OCI-LY3 (cell line): ENCODE results near the gene MMD.

ENCODE experiments used
- H2AFZ ChIP-seq: fragments of 200-600, 300-600 bp; shearing (Covaris generic); 2 replicates; pipeline ENCODE4 v1.6.0; 2014; ENCODE audit warnings: antibody characterized with exemption, low read depth, low read length
- H3K27ac ChIP-seq: fragments of 200-600, 300-600 bp; sonication (generic); 2 replicates; pipeline ENCODE4 v1.5.1; 2014; ENCODE audit warnings: mild to moderate bottlenecking, low read length, moderate library complexity, mixed read lengths
- H3K27me3 ChIP-seq: fragments of 200-600, 300-600 bp; sonication (generic); 2 replicates; pipeline ENCODE4 v1.6.1; 2014; ENCODE audit warnings: low read depth, low read length, mixed read lengths
- H3K36me3 ChIP-seq: fragments of 200-600, 300-600 bp; sonication (generic); replicated peaks from 2 replicates; pipeline ENCODE3; 2014; ENCODE audit warnings: low read depth, low read length, mixed read lengths
- H3K4me1 ChIP-seq: fragments of 300-600, 200-600 bp; sonication (generic); 2 replicates; pipeline ENCODE4 v1.6.1; 2014; ENCODE audit warnings: low read length, mixed read lengths
- H3K4me2 ChIP-seq: fragments of 200-600, 300-600 bp; sonication (generic); 2 replicates; pipeline ENCODE4 v1.6.1; 2014; ENCODE audit warnings: low read length, mixed read lengths
- H3K4me3 ChIP-seq: fragments of 300-600, 200-600 bp; sonication (generic); 2 replicates; pipeline ENCODE4 v1.5.1; 2014; ENCODE audit warnings: antibody characterized with exemption, mild to moderate bottlenecking, low read length, moderate library complexity
- H3K79me2 ChIP-seq: fragments of 300-600, 200-600 bp; shearing (Covaris generic); 2 replicates; pipeline ENCODE4 v1.6.1; 2014; ENCODE audit warnings: mild to moderate bottlenecking, low read length, mixed read lengths
- H3K9ac ChIP-seq: fragments of 300-600, 200-600 bp; shearing (Covaris generic); 2 replicates; pipeline ENCODE4 v1.6.0; 2014; ENCODE audit warnings: mild to moderate bottlenecking, low read length, moderate library complexity
- H3K9me3 ChIP-seq: fragments of 200-600, 300-600 bp; shearing (Covaris generic); 2 replicates; pipeline ENCODE4 v1.6.1; 2014; ENCODE audit warnings: low read length, mixed read lengths; ENCODE audit not compliant: insufficient read depth
- H4K20me1 ChIP-seq: fragments of 200-600, 300-600 bp; sonication (generic); 2 replicates; pipeline ENCODE4 v1.6.1; 2016; ENCODE audit warnings: low read length, mixed read lengths; ENCODE audit not compliant: insufficient read depth
- EZH2phosphoT487 ChIP-seq: fragments of 200-600 bp; shearing (Covaris generic); IDR thresholded peaks from 2 replicates; pipeline ENCODE4 v1.6.1; 2018; ENCODE audit warnings: antibody characterized with exemption, mixed run types, low read depth
- TF ChIP-seq, protein P1 (sequence below): fragments of 200-600, 300-600 bp; sonication (generic); IDR thresholded peaks from 2 replicates; pipeline ENCODE4 v1.5.1; 2014; ENCODE audit warnings: antibody characterized with exemption, low read length, low read depth

Gene MMD

DNA sequence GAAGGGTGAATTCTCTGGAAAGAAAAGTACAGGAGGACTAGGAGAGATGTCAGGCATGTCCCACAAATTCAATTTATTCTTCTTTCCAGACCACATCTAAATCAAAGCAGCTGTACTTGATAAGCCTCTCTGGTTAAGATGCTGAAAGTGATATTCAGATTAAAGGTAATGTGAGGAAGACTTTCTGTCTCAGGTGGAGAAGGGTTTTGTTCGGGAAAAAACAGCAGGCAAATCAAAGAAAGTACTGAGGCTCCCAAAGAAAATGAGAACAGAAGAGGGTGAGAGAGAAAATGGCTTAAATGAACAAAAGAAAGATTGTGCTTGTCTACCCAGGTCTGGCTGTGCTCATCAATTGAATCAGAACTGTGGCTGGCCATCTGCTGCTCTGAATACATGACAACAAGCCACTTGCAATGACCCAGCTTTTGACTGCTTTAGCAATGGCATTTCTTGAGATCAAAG is 55.6 kb downstream of the MMD start:
- Histone ChIP-seq H3K27ac (no peak overlapping the region), H3K36me3 (no peaks in the 10 kb centered on the region)
- no peak for TF ChIP-seq EZH2phosphoT487
- TF ChIP-seq, protein P1, sequence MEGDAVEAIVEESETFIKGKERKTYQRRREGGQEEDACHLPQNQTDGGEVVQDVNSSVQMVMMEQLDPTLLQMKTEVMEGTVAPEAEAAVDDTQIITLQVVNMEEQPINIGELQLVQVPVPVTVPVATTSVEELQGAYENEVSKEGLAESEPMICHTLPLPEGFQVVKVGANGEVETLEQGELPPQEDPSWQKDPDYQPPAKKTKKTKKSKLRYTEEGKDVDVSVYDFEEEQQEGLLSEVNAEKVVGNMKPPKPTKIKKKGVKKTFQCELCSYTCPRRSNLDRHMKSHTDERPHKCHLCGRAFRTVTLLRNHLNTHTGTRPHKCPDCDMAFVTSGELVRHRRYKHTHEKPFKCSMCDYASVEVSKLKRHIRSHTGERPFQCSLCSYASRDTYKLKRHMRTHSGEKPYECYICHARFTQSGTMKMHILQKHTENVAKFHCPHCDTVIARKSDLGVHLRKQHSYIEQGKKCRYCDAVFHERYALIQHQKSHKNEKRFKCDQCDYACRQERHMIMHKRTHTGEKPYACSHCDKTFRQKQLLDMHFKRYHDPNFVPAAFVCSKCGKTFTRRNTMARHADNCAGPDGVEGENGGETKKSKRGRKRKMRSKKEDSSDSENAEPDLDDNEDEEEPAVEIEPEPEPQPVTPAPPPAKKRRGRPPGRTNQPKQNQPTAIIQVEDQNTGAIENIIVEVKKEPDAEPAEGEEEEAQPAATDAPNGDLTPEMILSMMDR = no peak

DNA sequence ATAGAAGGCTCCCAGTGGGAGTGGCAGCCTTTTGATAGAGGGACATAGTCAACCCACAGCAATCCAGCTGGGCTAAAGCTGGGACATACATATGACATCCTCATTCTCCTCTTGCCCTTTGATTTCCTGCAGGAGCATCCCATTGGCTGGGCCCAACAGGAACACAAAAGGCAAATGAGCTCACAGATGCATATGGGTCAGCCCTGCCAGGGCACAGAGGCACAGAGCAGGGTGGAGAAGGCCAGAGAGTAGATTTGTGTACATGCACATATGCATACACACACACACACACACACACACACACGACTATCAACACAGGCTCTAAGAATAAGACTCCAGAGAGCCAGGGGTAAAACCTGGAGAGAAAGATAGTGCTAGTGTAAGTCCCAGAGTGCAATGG is 58.6 kb downstream of the MMD start:
- no peaks in the 10 kb centered on the region for H3K4me1 ChIP-seq

More for the DNA sequence above, 55.6 kb downstream of the MMD start:
- H3K9ac ChIP-seq = no peak overlapping the region
- no peaks in the 10 kb centered on the region for H4K20me1 ChIP-seq
- H3K79me2 ChIP-seq = no peaks in the 10 kb centered on the region
- no peak overlapping the region for H2AFZ ChIP-seq
- H3K4me3 ChIP-seq = no peak overlapping the region
- H3K27me3 ChIP-seq = no peaks in the 10 kb centered on the region; the same call in 1 of the 2 replicates
- H3K4me1 ChIP-seq = no peaks in the 10 kb centered on the region
- H3K4me2 ChIP-seq = no peak overlapping the region
- peaks cover under 1% of the 10 kb centered on the region; the same call in 1 of the 2 replicates for H3K9me3 ChIP-seq

DNA sequence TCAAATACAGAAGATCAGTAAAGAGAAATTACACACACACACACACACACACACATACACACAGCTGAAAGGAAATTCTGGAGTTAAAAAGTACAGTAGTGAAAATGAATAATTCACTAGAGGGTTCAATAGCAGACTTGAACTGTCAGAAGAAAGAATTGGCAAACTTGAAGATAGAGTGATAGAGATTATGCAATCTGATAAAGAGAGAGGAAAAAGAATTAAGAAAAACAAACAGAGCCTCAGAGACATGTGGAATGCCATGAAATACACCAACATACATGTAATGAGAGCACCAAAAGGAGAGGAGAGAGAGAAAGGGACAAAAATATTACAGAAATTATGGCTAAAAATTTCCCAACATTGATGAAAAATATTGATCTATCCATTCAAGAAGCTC is 60.7 kb downstream of the MMD start:
- H3K4me3 ChIP-seq = no peak overlapping the region
- no peak overlapping the region for H3K27ac ChIP-seq
- peaks cover 8% of the 10 kb centered on the region for H3K9me3 ChIP-seq
- no peaks in the 10 kb centered on the region for H4K20me1 ChIP-seq
- H3K4me2 ChIP-seq = no peak overlapping the region
- no peaks in the 10 kb centered on the region for H3K27me3 ChIP-seq
- no peak overlapping the region for H3K9ac ChIP-seq
- TF ChIP-seq, protein P1 = no peak
- no peak for TF ChIP-seq EZH2phosphoT487
- H3K79me2 ChIP-seq = no peaks in the 10 kb centered on the region
- no peak overlapping the region for H2AFZ ChIP-seq
- no peaks in the 10 kb centered on the region for H3K36me3 ChIP-seq
- peaks cover 5% of the 10 kb centered on the region for H3K4me1 ChIP-seq

More for the DNA sequence above, 58.6 kb downstream of the MMD start:
- H3K4me3 ChIP-seq = no peak overlapping the region
- no peak overlapping the region for H3K4me2 ChIP-seq
- no peak overlapping the region for H3K27ac ChIP-seq
- H2AFZ ChIP-seq = no peak overlapping the region
- TF ChIP-seq EZH2phosphoT487 = no peak
- TF ChIP-seq, protein P1 = no peak
- no peaks in the 10 kb centered on the region for H3K27me3 ChIP-seq
- no peaks in the 10 kb centered on the region for H3K36me3 ChIP-seq
- peaks cover 8% of the 10 kb centered on the region for H3K9me3 ChIP-seq
- no peaks in the 10 kb centered on the region for H4K20me1 ChIP-seq
- H3K79me2 ChIP-seq = no peaks in the 10 kb centered on the region
- H3K9ac ChIP-seq = no peak overlapping the region

DNA sequence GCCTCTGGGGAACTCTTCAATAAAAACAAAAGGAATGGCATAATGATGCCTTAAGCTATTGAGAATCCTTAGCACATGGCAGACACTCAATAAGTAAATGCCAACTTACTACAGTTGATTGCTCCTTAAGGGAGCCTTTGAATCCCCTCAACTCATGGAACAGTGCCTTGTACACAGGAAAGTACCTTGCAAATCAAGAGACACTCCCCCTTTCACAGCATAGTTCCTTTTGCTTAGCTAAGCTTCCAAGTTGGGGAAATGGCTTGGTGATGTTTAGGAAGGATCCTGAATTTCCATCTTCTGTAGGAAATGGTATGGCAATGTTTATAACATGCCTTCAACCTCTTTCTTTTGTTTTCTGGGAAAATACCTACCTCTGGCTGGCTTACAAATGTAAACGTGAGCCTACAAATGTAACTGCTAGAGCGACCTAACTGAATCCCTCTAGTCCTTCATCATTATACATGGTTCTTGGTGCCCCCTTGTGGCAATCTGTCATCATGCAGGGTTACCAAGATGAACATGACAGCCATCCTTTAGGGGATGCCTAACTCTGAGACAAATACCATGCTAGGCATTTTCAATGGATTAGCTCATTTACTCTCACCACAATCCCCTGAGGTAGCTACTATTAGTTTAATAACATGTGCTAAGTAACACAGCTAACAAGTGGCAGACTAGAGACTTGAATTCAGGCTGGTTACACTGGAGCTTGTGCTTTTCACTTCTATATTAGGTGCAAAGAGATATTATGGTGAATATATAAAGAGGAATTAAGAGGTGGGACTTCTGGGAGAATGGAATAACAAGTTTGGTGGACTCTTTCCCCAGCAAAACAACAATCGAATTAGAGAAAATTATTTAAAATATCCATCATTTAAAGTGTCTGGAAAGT is 65.0 kb downstream of the MMD start:
- Histone ChIP-seq H3K4me3 (peak overlapping the region; percentile 66), H3K27me3 (no peaks in the 10 kb centered on the region), H3K9me3 (peaks cover 8% of the 10 kb centered on the region), H3K9ac (0 out of 2 replicates have a peak overlapping the region, but pooled peaks have one; percentile 19), H3K27ac (no peak overlapping the region), H2AFZ (peak overlapping the region; percentile 95), H3K79me2 (no peaks in the 10 kb centered on the region), H3K36me3 (no peaks in the 10 kb centered on the region), H4K20me1 (no peaks in the 10 kb centered on the region), H3K4me1 (peaks cover 5% of the 10 kb centered on the region), H3K4me2 (peak overlapping the region; percentile 83)
- no peak for TF ChIP-seq EZH2phosphoT487
- TF ChIP-seq, protein P1 = peak; percentile 87
